WTC11 (cell line): ENCODE data around the gene ARID2. TPM values are rescaled to one million over a fixed set of nuclear protein-coding genes. Genes with fewer than 3 reads are reported as not detected.

Source experiments
- ATAC-seq: fragments of 200-7000 bp; cut with Tn5 transposase; 2 replicates; pipeline ENCODE4 v1.10.0; 2021; ENCODE audit warnings: mild to moderate bottlenecking, moderate library complexity
- CTCF ChIA-PET: fragments of 300-600 bp; sonication (Branson Sonifier 250); formaldehyde crosslinking; loops from one replicate; lab custom pipeline; 2021; ENCODE audit warnings: antibody characterized with exemption; lab: Charles Lee
- POLR2A ChIA-PET: fragments of 350-600 bp; sonication (Branson Sonifier 250); formaldehyde crosslinking; loops from one replicate; lab custom pipeline; 2021; ENCODE audit warnings: antibody characterized with exemption; lab: Charles Lee
- DNase-seq: peaks from one replicate; pipeline ENCODE4 v3.0.0; 2021; ENCODE audit warnings: low spot score
- H3K27ac Mint-ChIP-seq: 2 replicates; pipeline ENCODE4 v1.8.0; 2021; ENCODE audit warnings: mixed read lengths
- H3K27me3 Mint-ChIP-seq: 2 replicates; pipeline ENCODE4 v1.8.0; 2021; ENCODE audit warnings: low read depth, mild to moderate bottlenecking, moderate library complexity, mixed read lengths
- H3K36me3 Mint-ChIP-seq: 2 replicates; pipeline ENCODE4 v1.8.0; 2021; ENCODE audit warnings: mixed read lengths
- H3K4me1 Mint-ChIP-seq: 2 replicates; pipeline ENCODE4 v1.8.0; 2022; ENCODE audit warnings: mixed read lengths
- H3K4me3 Mint-ChIP-seq: 2 replicates; pipeline ENCODE4 v1.8.0; 2021; ENCODE audit warnings: mild to moderate bottlenecking, moderate library complexity, mixed read lengths
- H3K9me3 Mint-ChIP-seq: 2 replicates; pipeline ENCODE4 v1.8.0; 2021; ENCODE audit warnings: mixed read lengths
- ATF1 ChIP-seq: sonication (generic); formaldehyde crosslinking; IDR thresholded peaks from 2 replicates; pipeline ENCODE4 v1.8.1; 2023; ENCODE audit warnings: mild to moderate bottlenecking, moderate library complexity, missing genetic modification reagents
- E2F5 ChIP-seq: sonication (generic); formaldehyde crosslinking; IDR thresholded peaks from 2 replicates; pipeline ENCODE4 v1.8.1; 2022; ENCODE audit warnings: mild to moderate bottlenecking, moderate library complexity, missing genetic modification reagents
- FOXJ3 ChIP-seq: sonication (generic); formaldehyde crosslinking; IDR thresholded peaks from 2 replicates; pipeline ENCODE4 v1.9.0; 2021; ENCODE audit warnings: missing genetic modification reagents, mild to moderate bottlenecking, borderline replicate concordance
- FOXK1 ChIP-seq: sonication (generic); formaldehyde crosslinking; IDR thresholded peaks from 2 replicates; pipeline ENCODE4 v1.8.0; 2022; ENCODE audit warnings: mild to moderate bottlenecking, moderate library complexity, missing genetic modification reagents
- GABPB1 ChIP-seq: sonication (generic); formaldehyde crosslinking; IDR thresholded peaks from 2 replicates; pipeline ENCODE4 v1.8.1; 2023; ENCODE audit warnings: mild to moderate bottlenecking, missing genetic modification reagents
- GTF2I ChIP-seq: fragments of 250-450 bp; sonication (Bioruptor Pico); conservative IDR thresholded peaks from 2 replicates; pipeline ENCODE4 v1.4.0; 2021; ENCODE audit warnings: mild to moderate bottlenecking
- IRF1 ChIP-seq: sonication (generic); formaldehyde crosslinking; IDR thresholded peaks from 2 replicates; pipeline ENCODE4 v1.8.0; 2023; ENCODE audit warnings: missing genetic modification reagents
- KAT7 ChIP-seq: sonication (generic); formaldehyde crosslinking; IDR thresholded peaks from 2 replicates; pipeline ENCODE4 v1.8.1; 2023; ENCODE audit warnings: missing genetic modification reagents, mild to moderate bottlenecking, borderline replicate concordance
- MXD4 ChIP-seq: fragments of 250-450 bp; sonication (Bioruptor Pico); IDR thresholded peaks from 2 replicates; pipeline ENCODE4 v1.8.0; 2021; ENCODE audit warnings: mild to moderate bottlenecking, moderate library complexity, borderline replicate concordance
- NR1H2 ChIP-seq: sonication (generic); formaldehyde crosslinking; IDR thresholded peaks from 2 replicates; pipeline ENCODE4 v1.9.0; 2021; ENCODE audit warnings: mild to moderate bottlenecking, moderate library complexity, missing genetic modification reagents
- NR3C1 ChIP-seq: sonication (generic); formaldehyde crosslinking; conservative IDR thresholded peaks from 2 replicates; pipeline ENCODE4 v1.8.1; 2023; ENCODE audit warnings: low read depth, mild to moderate bottlenecking, missing genetic modification reagents
- RORB ChIP-seq: fragments of 250-450 bp; sonication (Bioruptor Pico); IDR thresholded peaks from 2 replicates; pipeline ENCODE4 v1.9.0; 2021; ENCODE audit warnings: mild to moderate bottlenecking
- SMAD3 ChIP-seq: sonication (generic); formaldehyde crosslinking; IDR thresholded peaks from 2 replicates; pipeline ENCODE4 v1.8.0; 2022; ENCODE audit warnings: missing genetic modification reagents, mild to moderate bottlenecking, borderline replicate concordance
- TCF7 ChIP-seq: sonication (generic); formaldehyde crosslinking; IDR thresholded peaks from 2 replicates; pipeline ENCODE4 v1.8.0; 2022; ENCODE audit warnings: mild to moderate bottlenecking, low read depth, missing genetic modification reagents, moderate library complexity
- TP53 ChIP-seq: sonication (generic); formaldehyde crosslinking; IDR thresholded peaks from 2 replicates; pipeline ENCODE4 v1.8.1; 2023; ENCODE audit warnings: mild to moderate bottlenecking, missing genetic modification reagents
- USF2 ChIP-seq: sonication (generic); formaldehyde crosslinking; IDR thresholded peaks from 2 replicates; pipeline ENCODE4 v1.8.1; 2023; ENCODE audit warnings: mild to moderate bottlenecking, missing genetic modification reagents, moderate library complexity
- ZNF121 ChIP-seq: sonication (generic); formaldehyde crosslinking; IDR thresholded peaks from 2 replicates; pipeline ENCODE4 v1.8.0; 2023; ENCODE audit warnings: missing genetic modification reagents
- ZNF138 ChIP-seq: sonication (generic); formaldehyde crosslinking; conservative IDR thresholded peaks from 2 replicates; pipeline ENCODE4 v1.8.1; 2022; ENCODE audit warnings: mild to moderate bottlenecking, moderate library complexity, missing genetic modification reagents
- ZNF396 ChIP-seq: fragments of 250-450 bp; sonication (Bioruptor Pico); IDR thresholded peaks from 2 replicates; pipeline ENCODE4 v1.8.0; 2021; ENCODE audit warnings: mild to moderate bottlenecking, moderate library complexity, borderline replicate concordance
- ZNF416 ChIP-seq: fragments of 250-450 bp; sonication (Bioruptor Pico); IDR thresholded peaks from 2 replicates; pipeline ENCODE4 v1.9.0; 2021; ENCODE audit warnings: mild to moderate bottlenecking, inconsistent platforms
- total RNA-seq: library from RNA; stranded (reverse); gene quantifications from 3 replicates; pipeline ENCODE4 v1.2.3, GENCODE V29; 2021
- TF ChIP-seq, protein P1 (sequence below): sonication (generic); formaldehyde crosslinking; IDR thresholded peaks from 2 replicates; pipeline ENCODE4 v1.8.1; 2023; ENCODE audit warnings: mild to moderate bottlenecking, missing genetic modification reagents
- TF ChIP-seq, protein P2 (sequence below): sonication (generic); formaldehyde crosslinking; IDR thresholded peaks from 2 replicates; pipeline ENCODE4 v1.8.1; 2023; ENCODE audit warnings: mild to moderate bottlenecking, moderate library complexity, missing genetic modification reagents

The ARID2 gene
- total RNA-seq, 1 experiment from 2014 or later: 33.9 TPM

- Mint-ChIP-seq H3K4me3 (no peak overlapping the region), H3K27me3 (no peaks in the 10 kb centered on the region)
- POLR2A ChIA-PET: no interaction called here
- ATAC-seq: no peak
- no peak for TF ChIP-seq NR1H2
- no peak for TF ChIP-seq TCF7
- no peak for TF ChIP-seq IRF1 (CRISPR knock-in tag)
- no peak for TF ChIP-seq FOXJ3 (CRISPR knock-in tag)
- no peak for TF ChIP-seq SMAD3 (CRISPR knock-in tag)
- no peak for TF ChIP-seq NR3C1 (CRISPR knock-in tag)
- no peak for TF ChIP-seq TP53 (CRISPR knock-in tag)
- no peak for TF ChIP-seq ZNF396 (CRISPR knock-in tag)
- TF ChIP-seq GABPB1 (CRISPR knock-in tag): no peak
- no peak for TF ChIP-seq ZNF416
- TF ChIP-seq MXD4 (CRISPR knock-in tag): no peak
- no peak for TF ChIP-seq FOXK1 (CRISPR knock-in tag)
- no peak for TF ChIP-seq E2F5 (CRISPR knock-in tag)
- no peak for TF ChIP-seq ATF1
- TF ChIP-seq, protein P1, sequence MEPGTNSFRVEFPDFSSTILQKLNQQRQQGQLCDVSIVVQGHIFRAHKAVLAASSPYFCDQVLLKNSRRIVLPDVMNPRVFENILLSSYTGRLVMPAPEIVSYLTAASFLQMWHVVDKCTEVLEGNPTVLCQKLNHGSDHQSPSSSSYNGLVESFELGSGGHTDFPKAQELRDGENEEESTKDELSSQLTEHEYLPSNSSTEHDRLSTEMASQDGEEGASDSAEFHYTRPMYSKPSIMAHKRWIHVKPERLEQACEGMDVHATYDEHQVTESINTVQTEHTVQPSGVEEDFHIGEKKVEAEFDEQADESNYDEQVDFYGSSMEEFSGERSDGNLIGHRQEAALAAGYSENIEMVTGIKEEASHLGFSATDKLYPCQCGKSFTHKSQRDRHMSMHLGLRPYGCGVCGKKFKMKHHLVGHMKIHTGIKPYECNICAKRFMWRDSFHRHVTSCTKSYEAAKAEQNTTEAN (CRISPR knock-in tag): no peak
- TF ChIP-seq RORB (CRISPR knock-in tag): no peak
- TF ChIP-seq, all 79 proteins: peak for 0
- peaks cover 14% of the 10 kb centered on the region for H3K4me1 Mint-ChIP-seq
- no peaks in the 10 kb centered on the region for H3K9me3 Mint-ChIP-seq
- CTCF ChIA-PET: no interaction called here
- no peak for DNase-seq
- H3K27ac Mint-ChIP-seq: no peak overlapping the region
- H3K36me3 Mint-ChIP-seq: peaks cover 8% of the 10 kb centered on the region
Observed at GRCh38 chr12:45816652-45817051, 87.1 kb downstream of the ARID2 start.

DNA sequence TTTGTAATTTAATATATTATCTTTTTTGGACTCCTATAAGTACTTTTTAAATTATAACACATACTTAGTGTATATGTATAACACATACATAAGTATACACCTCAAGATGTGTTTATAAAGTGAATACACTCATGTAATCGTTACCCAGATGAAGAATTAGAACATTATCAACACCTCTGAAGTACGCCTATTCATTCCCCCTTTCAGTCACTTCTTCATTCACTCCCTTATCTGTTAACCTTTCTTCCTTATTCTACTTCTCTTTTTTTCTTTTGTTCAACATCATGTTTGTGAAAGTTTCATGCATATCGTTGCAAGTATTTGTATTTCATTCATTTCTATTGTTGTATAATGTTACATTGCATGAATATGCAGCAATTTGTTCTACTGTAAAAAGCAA, 98.5 kb downstream of the ARID2 start:
- H3K36me3 Mint-ChIP-seq: peaks cover 23% of the 10 kb centered on the region
- ChIA-PET POLR2A (no interaction called here), CTCF (no interaction called here)

More for the DNA sequence above, 98.5 kb downstream of the ARID2 start:
- H3K27ac Mint-ChIP-seq: no peak overlapping the region
- DNase-seq: no peak
- no peaks in the 10 kb centered on the region for H3K27me3 Mint-ChIP-seq
- no peak overlapping the region for H3K4me3 Mint-ChIP-seq
- H3K4me1 Mint-ChIP-seq: peaks cover 3% of the 10 kb centered on the region; the same call in 1 of the 2 replicates
- no peak for ATAC-seq
- H3K9me3 Mint-ChIP-seq: peaks cover 3% of the 10 kb centered on the region; the same call in 1 of the 2 replicates
- no peak for TF ChIP-seq GTF2I (CRISPR knock-in tag)
- TF ChIP-seq ZNF138 (CRISPR knock-in tag): no peak
- TF ChIP-seq ZNF121 (CRISPR knock-in tag): no peak
- no peak for TF ChIP-seq USF2 (CRISPR knock-in tag)
- TF ChIP-seq KAT7 (CRISPR knock-in tag): no peak
- no peak for TF ChIP-seq TCF7
- TF ChIP-seq, protein P2, sequence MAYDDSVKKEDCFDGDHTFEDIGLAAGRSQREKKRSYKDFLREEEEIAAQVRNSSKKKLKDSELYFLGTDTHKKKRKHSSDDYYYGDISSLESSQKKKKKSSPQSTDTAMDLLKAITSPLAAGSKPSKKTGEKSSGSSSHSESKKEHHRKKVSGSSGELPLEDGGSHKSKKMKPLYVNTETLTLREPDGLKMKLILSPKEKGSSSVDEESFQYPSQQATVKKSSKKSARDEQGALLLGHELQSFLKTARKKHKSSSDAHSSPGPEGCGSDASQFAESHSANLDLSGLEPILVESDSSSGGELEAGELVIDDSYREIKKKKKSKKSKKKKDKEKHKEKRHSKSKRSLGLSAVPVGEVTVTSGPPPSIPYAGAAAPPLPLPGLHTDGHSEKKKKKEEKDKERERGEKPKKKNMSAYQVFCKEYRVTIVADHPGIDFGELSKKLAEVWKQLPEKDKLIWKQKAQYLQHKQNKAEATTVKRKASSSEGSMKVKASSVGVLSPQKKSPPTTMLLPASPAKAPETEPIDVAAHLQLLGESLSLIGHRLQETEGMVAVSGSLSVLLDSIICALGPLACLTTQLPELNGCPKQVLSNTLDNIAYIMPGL (CRISPR knock-in tag): no peak
- TF ChIP-seq, all 79 proteins: peak for 0
